Measurements from ENCODE around the gene N4BP2L2.

N4BP2L2 gene

DNA sequence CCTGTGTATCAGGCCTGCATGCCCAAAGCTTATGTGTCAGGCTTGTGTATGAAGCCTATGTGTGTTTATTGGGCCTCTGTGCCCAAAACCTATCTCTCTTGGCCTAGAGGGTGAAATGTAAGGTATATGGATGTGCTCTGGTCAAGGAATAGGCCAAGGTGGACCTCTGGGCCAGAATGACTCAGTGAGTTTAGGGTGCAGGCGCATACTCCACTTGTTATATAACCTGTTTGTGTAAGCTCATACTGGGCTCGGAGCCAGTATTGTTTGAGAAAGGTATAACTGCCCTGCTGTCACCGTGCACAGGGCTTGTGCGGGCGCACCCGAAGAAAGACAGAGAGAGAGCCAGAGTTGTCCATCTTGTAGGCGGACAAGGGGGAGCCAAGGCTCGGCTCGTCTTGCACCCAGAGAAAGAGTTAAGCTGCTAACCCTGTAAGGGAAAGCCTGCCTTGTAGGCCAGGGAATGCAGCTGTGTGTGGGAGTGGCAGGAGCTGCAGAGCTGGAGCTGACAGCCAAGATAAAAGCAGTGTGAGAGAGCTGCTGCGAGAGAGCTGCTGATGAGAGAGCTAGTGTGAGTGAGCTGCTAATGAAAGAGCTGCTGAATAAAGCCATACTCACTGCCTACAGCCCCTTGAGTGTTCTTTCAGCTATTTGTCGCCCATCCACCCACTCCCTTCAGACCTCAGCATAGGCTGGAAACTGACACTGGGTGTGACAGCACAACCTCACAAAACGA is 67.2 kb downstream of the N4BP2L2 start:
- Histone ChIP-seq H3K4me1 (ENCODE audit: insufficient read depth, low read length) (no peaks in the 10 kb centered on the region), H3K9me3 (ENCODE audit: control insufficient read depth, insufficient read depth, low read length) (no peaks in the 10 kb centered on the region), H3K9ac (ENCODE audit: low read depth, low read length) (no peak overlapping the region)

DNA sequence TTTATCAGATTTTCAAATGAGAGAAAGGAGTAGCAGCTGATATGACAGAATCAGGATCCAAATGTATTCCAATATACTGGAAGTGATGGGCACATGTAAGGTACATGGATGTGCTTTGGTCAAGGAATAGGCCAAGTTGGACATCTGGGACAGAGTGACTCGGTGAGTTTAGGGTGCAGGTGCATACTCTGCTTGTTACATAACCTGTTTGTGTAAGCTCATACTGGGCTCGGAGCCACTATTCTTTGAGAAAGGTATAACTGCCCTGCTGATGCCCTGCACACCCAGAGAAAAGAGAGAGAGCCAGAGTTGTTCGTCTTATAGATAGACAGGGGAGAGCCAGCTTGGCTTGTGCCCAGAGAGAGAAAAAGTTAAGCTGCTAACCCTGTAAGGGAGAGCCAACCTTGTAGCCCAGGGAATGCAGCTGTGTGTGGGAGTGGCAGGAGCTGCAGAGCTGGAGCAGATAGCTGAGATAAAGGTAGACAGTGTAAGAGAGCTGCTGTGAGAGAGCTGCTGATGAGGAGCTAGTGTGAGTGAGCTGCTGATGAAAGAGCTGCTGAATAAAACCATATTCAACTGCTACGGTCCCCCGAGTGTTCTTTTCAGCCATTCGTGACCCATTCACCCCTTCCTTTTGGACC is 70.0 kb downstream of the N4BP2L2 start:
- Histone ChIP-seq H3K4me1 (ENCODE audit: insufficient read depth, low read length) (no peaks in the 10 kb centered on the region), H3K9me3 (ENCODE audit: control insufficient read depth, insufficient read depth, low read length) (no peaks in the 10 kb centered on the region), H3K36me3 (ENCODE audit: insufficient read depth, low read length) (no peaks in the 10 kb centered on the region; the same call in 1 of the 2 replicates), H3K9ac (ENCODE audit: low read depth, low read length) (no peak overlapping the region)

More for the DNA sequence above, 67.2 kb downstream of the N4BP2L2 start:
- no peaks in the 10 kb centered on the region; the same call in 1 of the 2 replicates for H3K36me3 ChIP-seq (ENCODE audit: insufficient read depth, low read length)

DNA sequence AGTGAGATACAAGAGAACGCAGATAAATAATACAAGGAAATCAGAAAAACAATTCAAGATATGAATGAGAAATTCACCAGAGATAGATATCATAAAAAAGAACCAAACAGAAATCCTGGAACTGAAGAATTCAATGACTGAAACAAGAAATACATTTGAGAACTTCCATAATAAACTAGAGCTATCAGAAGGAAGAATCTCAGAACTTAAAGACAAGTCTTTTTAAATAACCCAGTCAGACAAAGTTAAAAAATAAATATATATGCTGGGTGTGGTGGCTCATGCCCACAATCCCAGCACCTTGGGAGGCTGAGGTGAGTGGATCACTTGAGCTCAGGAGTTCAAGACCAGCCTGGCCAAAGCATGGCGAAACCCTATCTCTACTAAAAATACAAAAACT is 82.0 kb downstream of the N4BP2L2 start:
- no peaks in the 10 kb centered on the region for H3K9me3 ChIP-seq (ENCODE audit: control insufficient read depth, insufficient read depth, low read length)
- no peaks in the 10 kb centered on the region for H3K36me3 ChIP-seq (ENCODE audit: insufficient read depth, low read length)
- H3K9ac ChIP-seq (ENCODE audit: low read depth, low read length), result no peak overlapping the region
- H3K4me1 ChIP-seq (ENCODE audit: insufficient read depth, low read length), result no peaks in the 10 kb centered on the region

DNA sequence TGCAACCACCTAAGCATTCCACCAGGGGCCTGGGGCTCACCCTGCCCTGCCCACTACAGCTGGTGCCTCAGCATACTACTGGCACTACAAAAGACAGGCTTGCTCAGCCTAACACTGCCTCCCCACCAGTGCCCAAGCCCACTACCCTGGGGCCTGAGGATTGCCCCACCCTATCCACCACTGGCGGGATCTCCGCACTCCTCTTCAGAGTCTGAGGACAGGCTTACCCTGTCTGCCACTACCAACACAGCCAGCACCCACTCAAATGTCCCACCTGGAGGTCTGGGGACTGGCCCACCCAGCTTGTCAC is 83.0 kb downstream of the N4BP2L2 start:
- Histone ChIP-seq H3K36me3 (ENCODE audit: insufficient read depth, low read length) (no peaks in the 10 kb centered on the region), H3K9me3 (ENCODE audit: control insufficient read depth, insufficient read depth, low read length) (no peaks in the 10 kb centered on the region), H3K9ac (ENCODE audit: low read depth, low read length) (no peak overlapping the region), H3K4me1 (ENCODE audit: insufficient read depth, low read length) (no peaks in the 10 kb centered on the region)

DNA sequence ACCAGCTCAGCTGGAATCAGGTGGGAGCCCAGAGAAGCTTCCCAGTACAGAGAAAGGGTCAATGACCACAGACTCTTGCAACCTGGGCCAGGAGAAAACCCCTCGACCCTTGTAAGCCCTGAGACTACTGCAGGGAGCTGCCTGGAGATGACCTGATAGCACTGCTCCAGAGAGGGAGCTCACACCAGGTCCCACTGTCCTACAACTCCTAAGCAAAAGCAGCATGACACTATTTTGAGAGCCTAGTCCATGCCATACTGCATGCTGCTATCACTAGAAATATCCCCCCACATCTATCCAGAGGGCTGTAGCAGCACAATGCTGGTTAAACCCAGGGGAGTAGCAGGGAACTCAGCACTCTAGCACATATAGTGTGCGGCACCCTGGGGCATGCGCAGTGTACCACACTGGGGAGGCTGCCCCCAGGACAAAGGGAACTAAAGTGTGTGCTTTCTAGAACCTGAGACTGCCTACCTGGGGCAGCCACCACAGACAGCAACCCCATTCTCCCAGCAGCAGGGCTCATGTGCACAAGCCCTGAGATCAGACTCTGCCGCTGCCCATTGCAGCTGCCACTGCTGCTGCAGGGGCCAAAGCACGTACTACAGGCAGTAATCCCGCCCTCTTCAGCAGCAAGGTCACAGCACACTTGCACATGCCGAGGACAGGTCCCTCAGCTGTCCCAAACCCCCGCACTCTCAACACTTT is 83.6 kb downstream of the N4BP2L2 start:
- Histone ChIP-seq H3K9ac (ENCODE audit: low read depth, low read length) (no peak overlapping the region), H3K9me3 (ENCODE audit: control insufficient read depth, insufficient read depth, low read length) (no peaks in the 10 kb centered on the region), H3K36me3 (ENCODE audit: insufficient read depth, low read length) (no peaks in the 10 kb centered on the region), H3K4me1 (ENCODE audit: insufficient read depth, low read length) (no peaks in the 10 kb centered on the region)

DNA sequence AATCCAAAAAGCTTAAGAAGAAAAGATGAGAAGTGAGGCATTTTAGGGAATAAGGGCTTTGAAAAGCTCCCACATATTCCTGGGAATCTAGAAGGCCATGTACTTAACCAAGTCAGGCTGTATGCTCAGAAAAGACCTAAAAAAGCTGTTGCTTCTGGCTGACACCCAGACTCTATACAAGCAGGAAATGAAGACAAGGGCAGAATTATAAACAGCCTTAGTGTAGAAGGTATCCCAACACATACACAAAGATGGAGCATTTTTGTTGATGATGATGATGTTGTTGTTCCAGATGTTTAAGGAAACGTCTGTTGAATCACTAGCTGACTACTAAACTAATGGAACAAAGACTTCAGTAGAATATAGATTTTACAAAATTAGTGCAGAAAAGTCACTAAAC is 84.6 kb downstream of the N4BP2L2 start:
- H3K36me3 ChIP-seq (ENCODE audit: insufficient read depth, low read length), result no peaks in the 10 kb centered on the region

DNA sequence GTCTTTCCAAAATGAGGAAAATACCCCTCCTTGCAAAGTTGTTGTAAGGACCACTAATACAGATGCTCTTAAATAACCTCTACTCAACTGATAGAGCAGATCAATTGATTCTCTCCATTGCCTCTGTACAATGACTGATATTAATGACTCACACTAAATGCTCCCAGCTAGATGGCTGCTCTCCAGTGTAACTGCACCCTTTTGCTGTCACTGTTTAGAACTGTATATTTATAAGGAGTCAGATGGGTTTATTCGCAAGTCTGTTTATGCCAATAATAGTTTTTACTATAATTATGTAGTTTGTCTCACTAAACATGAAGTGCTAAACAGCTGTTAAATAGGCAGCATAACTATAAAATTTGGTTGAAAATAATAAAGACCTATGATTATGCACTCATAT is 89.6 kb downstream of the N4BP2L2 start:
- no peaks in the 10 kb centered on the region for H3K4me1 ChIP-seq (ENCODE audit: insufficient read depth, low read length)
- no peaks in the 10 kb centered on the region for H3K9me3 ChIP-seq (ENCODE audit: control insufficient read depth, insufficient read depth, low read length)
- H3K36me3 ChIP-seq (ENCODE audit: insufficient read depth, low read length), result no peaks in the 10 kb centered on the region; the same call in 1 of the 2 replicates
- no peak overlapping the region for H3K9ac ChIP-seq (ENCODE audit: low read depth, low read length)

More for the DNA sequence above, 84.6 kb downstream of the N4BP2L2 start:
- H3K4me1 ChIP-seq (ENCODE audit: insufficient read depth, low read length), result no peaks in the 10 kb centered on the region
- H3K9ac ChIP-seq (ENCODE audit: low read depth, low read length), result no peak overlapping the region
- no peaks in the 10 kb centered on the region for H3K9me3 ChIP-seq (ENCODE audit: control insufficient read depth, insufficient read depth, low read length)

DNA sequence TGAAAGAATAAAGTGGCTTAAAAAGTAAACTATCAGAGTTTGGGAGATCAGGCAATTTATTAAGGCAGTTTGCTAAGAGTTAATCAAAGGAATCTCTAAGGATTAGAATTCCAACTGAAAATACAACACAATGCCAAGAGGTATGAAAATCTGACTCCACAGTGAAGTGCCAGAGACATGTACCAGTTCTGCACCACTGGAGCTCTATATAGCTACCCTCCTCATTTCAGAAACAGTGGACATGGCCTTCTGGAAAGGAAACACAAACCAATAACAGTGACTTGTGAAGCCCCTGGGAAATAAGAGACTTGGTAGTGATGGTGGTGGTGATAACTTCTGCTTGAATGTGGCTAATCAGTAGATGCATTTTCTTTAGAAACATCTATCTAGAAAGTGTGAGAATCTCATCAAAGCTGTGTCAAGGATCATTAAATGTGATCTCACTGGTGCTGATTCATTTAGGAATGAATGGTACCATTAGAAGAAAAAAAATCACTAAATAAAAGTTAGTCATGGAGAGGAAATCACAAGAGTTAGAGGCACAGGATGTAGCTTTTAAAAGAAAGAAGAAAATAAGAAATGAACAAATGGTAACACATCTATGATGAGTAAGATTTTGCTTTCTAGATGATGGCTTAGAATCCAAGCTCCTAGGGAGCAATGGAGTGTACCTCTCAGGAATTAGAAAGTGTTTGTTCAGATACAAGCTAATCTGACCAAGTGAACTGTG is 90.5 kb downstream of the N4BP2L2 start:
- Histone ChIP-seq H3K36me3 (ENCODE audit: insufficient read depth, low read length) (no peaks in the 10 kb centered on the region; the same call in 1 of the 2 replicates), H3K9me3 (ENCODE audit: control insufficient read depth, insufficient read depth, low read length) (no peaks in the 10 kb centered on the region), H3K4me1 (ENCODE audit: insufficient read depth, low read length) (no peaks in the 10 kb centered on the region), H3K9ac (ENCODE audit: low read depth, low read length) (no peak overlapping the region)

DNA sequence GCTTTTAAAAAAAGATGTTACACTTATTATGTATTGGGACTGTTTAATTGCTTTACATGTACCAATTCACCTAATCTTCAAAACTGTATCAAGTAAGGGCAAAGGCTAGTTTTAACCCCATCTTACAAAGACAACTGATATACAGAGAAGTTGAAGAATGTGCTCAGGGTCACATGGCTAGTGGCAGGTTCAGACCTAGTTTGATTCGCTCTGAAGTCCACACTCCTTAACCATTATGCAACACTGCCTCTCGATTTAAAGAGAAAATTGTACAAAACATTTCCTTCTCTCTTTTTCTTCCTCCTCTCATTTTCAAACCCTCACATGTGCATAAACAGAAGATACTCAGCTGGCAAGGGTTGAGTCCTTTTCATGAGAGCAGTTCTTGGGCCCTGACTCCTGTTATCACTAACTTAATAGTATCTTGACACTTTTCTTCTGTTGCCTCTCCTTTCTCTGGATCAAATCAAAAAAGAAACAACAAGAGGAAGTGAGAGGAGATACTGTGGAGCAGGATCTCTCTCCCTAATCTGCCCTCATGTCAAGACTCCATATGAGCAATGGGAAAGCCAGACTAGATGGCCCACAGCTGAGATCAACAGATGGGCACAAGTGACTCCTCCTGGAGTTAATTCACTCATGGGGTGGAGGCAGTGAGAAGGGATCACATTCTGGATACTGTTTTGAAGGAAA is 91.7 kb downstream of the N4BP2L2 start:
- Histone ChIP-seq H3K9ac (ENCODE audit: low read depth, low read length) (no peak overlapping the region), H3K9me3 (ENCODE audit: control insufficient read depth, insufficient read depth, low read length) (no peaks in the 10 kb centered on the region), H3K4me1 (ENCODE audit: insufficient read depth, low read length) (no peaks in the 10 kb centered on the region), H3K36me3 (ENCODE audit: insufficient read depth, low read length) (no peaks in the 10 kb centered on the region; the same call in 1 of the 2 replicates)

DNA sequence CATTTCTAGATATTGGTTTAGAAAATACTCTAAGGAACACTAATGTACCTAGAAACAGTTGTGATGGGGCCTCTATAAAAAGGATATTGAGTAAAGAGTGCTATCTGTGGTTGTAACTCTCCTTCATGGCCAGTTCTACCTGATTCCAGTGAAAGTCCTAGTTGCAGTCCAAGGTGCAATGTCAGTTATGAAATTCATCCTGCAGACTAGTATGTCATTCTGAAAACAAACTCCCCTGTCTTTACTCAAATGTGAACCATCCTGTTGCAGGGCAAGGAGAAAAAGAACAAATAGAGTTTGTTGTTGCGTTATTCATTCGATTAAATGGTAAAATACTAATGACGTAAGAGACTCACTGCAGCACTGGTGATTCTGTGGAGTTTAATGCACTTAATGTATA is 92.4 kb downstream of the N4BP2L2 start:
- Histone ChIP-seq H3K9ac (ENCODE audit: low read depth, low read length) (no peak overlapping the region), H3K9me3 (ENCODE audit: control insufficient read depth, insufficient read depth, low read length) (no peaks in the 10 kb centered on the region), H3K36me3 (ENCODE audit: insufficient read depth, low read length) (no peaks in the 10 kb centered on the region; the same call in 1 of the 2 replicates), H3K4me1 (ENCODE audit: insufficient read depth, low read length) (no peaks in the 10 kb centered on the region)

DNA sequence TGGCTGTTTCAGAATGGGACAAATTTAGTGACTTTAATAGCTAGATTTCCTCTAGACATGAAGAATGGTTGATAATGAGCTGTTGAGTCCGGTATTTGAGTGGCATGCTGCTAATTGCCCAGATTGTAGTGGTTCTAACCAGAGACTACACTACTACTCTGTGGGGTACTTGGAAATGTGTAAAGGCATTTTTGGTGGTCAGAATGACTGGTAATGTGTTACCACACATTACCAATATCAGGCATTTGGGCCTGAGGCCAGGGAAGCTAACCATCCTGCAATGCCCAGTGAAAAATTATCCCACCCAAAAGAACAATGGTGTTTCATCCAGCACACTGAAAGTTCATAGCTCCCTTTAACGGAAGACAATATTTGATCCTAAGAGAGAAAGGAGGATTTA is 93.1 kb downstream of the N4BP2L2 start:
- Histone ChIP-seq H3K9ac (ENCODE audit: low read depth, low read length) (no peak overlapping the region), H3K4me1 (ENCODE audit: insufficient read depth, low read length) (no peaks in the 10 kb centered on the region), H3K36me3 (ENCODE audit: insufficient read depth, low read length) (no peaks in the 10 kb centered on the region; the same call in 1 of the 2 replicates), H3K9me3 (ENCODE audit: control insufficient read depth, insufficient read depth, low read length) (no peaks in the 10 kb centered on the region)

DNA sequence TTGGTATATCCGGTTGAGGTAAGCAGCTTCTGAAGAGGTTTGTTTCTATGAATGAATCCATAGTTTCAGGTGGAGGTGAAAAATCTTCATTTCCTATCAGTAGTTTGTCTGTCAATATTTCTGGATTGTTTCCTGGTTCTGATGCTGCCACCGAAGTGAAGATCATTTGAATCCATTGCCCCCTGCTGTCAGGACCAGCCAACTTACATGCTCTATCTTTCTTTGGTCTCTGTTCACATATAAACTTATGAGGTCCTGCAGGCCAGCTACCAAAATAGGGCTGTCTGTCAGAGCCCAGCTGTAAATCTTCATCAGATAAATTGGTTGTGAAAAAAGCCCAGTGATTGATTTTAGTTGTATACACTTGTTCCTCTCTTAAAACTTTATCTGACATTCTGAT is 95.5 kb downstream of the N4BP2L2 start:
- H3K9me3 ChIP-seq (ENCODE audit: control insufficient read depth, insufficient read depth, low read length), result no peaks in the 10 kb centered on the region
- H3K36me3 ChIP-seq (ENCODE audit: insufficient read depth, low read length), result no peaks in the 10 kb centered on the region; the same call in 1 of the 2 replicates
- no peak overlapping the region for H3K9ac ChIP-seq (ENCODE audit: low read depth, low read length)
- no peaks in the 10 kb centered on the region for H3K4me1 ChIP-seq (ENCODE audit: insufficient read depth, low read length)

DNA sequence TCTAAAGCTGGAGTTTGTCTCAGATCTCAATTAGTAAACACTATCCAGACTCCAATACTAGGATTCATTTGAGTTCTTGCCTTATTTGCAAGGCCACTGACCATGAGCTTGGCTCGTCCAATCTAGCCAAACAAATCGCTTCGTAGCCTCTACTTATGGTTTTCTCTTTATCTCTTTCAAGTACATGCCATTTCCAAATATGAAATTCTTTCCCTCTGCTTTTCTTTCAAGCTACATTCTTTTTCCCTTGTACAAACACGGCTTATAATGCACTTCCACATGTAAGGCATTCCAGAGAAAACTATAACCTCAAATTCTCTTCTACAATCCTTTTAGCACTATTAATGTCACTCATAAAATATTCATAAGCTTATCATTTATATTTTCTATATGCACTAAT is 99.7 kb downstream of the N4BP2L2 start:
- Histone ChIP-seq H3K4me1 (ENCODE audit: insufficient read depth, low read length) (no peaks in the 10 kb centered on the region), H3K9me3 (ENCODE audit: control insufficient read depth, insufficient read depth, low read length) (no peaks in the 10 kb centered on the region), H3K9ac (ENCODE audit: low read depth, low read length) (no peak overlapping the region), H3K36me3 (ENCODE audit: insufficient read depth, low read length) (no peaks in the 10 kb centered on the region)

DNA sequence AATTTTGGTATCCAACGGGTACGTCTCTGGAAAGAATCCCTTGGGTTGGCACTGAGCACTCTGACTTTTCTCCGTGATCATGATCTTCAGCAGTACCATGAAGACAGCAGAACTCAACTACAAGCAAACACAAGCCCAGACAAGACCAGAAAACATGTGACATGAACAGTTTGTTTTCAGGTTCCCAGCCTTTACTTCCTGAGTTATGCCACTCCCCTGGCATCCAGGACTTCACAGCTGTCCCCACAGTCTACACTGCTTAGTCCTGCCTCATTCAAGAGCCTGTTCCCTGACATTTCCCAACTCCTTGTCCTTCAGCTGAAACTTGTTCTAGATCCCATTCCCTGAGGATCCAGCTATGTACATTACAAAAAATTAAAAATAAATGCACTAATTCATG is 105.7 kb downstream of the N4BP2L2 start:
- Histone ChIP-seq H3K4me1 (ENCODE audit: insufficient read depth, low read length) (no peaks in the 10 kb centered on the region), H3K36me3 (ENCODE audit: insufficient read depth, low read length) (no peaks in the 10 kb centered on the region), H3K9ac (ENCODE audit: low read depth, low read length) (no peak overlapping the region), H3K9me3 (ENCODE audit: control insufficient read depth, insufficient read depth, low read length) (no peaks in the 10 kb centered on the region)
